Bone marrow (tissue), 2 donors: ENCODE data around the gene TRAF3.
"Not testable (repeated sequence)": the region's sequence is repeated elsewhere in the genome, so short reads cannot be mapped to it uniquely, and the experiment has no call there.

Experiments
- DNase-seq, 2 donors: peaks; one replicate each; lab custom pipeline; 2025; lab: John Stamatoyannopoulos, UW

The TRAF3 gene

GRCh38 chr14:102829016-102829548 lies 51.8 kb downstream of the TRAF3 start:
- no peak for DNase-seq

GRCh38 chr14:102830474-102831045 lies 53.3 kb downstream of the TRAF3 start:
- DNase-seq: no peak

GRCh38 chr14:102831163-102831804 lies 54.0 kb downstream of the TRAF3 start:
- DNase-seq: no peak

GRCh38 chr14:102833341-102833740 lies 56.1 kb downstream of the TRAF3 start:
- no peak for DNase-seq

- DNase-seq: no peak
Observed at GRCh38 chr14:102833991-102834390, 56.7 kb downstream of the TRAF3 start.

- no peak for DNase-seq
Observed at GRCh38 chr14:102835959-102836358, 58.7 kb downstream of the TRAF3 start.

- not testable (repeated sequence) for DNase-seq
Observed at GRCh38 chr14:102837120-102837519, 59.9 kb downstream of the TRAF3 start.

- no peak for DNase-seq
Observed at GRCh38 chr14:102838501-102838900, 61.3 kb downstream of the TRAF3 start.

GRCh38 chr14:102840115-102840514 lies 62.9 kb downstream of the TRAF3 start:
- DNase-seq: no peak

GRCh38 chr14:102840771-102841528 lies 63.7 kb downstream of the TRAF3 start:
- DNase-seq: peak in 1 of 2 donors; percentile 45

- DNase-seq: no peak
Observed at GRCh38 chr14:102848830-102849525, 71.7 kb downstream of the TRAF3 start.

- DNase-seq: no peak
Observed at GRCh38 chr14:102849526-102850379, 72.5 kb downstream of the TRAF3 start.

- DNase-seq: no peak
Observed at GRCh38 chr14:102853648-102854047, 76.4 kb downstream of the TRAF3 start.

- DNase-seq: no peak
Observed at GRCh38 chr14:102854091-102854703, 76.9 kb downstream of the TRAF3 start.

GRCh38 chr14:102856179-102856578 lies 78.9 kb downstream of the TRAF3 start:
- DNase-seq: no peak

- no peak for DNase-seq
Observed at GRCh38 chr14:102857444-102857843, 80.2 kb downstream of the TRAF3 start.

- DNase-seq: no peak
Observed at GRCh38 chr14:102859911-102860310, 82.7 kb downstream of the TRAF3 start.

GRCh38 chr14:102862154-102862773 lies 85.0 kb downstream of the TRAF3 start:
- no peak for DNase-seq

- no peak for DNase-seq
Observed at GRCh38 chr14:102863381-102863780, 86.1 kb downstream of the TRAF3 start.

- DNase-seq: not testable (repeated sequence)
Observed at GRCh38 chr14:102865916-102866315, 88.7 kb downstream of the TRAF3 start.
